Stomach (tissue), 9 donors: ENCODE results near the gene ADAMTS10. TPM values are rescaled to one million over a fixed set of nuclear protein-coding genes. Genes with fewer than 3 reads are reported as not detected.
A peak's percentile ranks its signal among the peaks of the same experiment; 100 is the strongest.

Experiments used
- DNase-seq, 2 donors: peaks; one replicate each; pipeline versions ENCODE4 v3.0.0 to v3.0.0-alpha.2; 2013 to 2019
- H3K27ac ChIP-seq, 5 donors: fragments of 200-600 bp in 4 of 5; sonication (generic) in 4 of 5; one replicate each; pipeline ENCODE4 v1.5.1; 2013 to 2019; ENCODE audit warnings: mild to moderate bottlenecking in 1 of 5, moderate library complexity in 1 of 5
- H3K27me3 ChIP-seq, 3 donors: fragments of 200-600 bp; sonication (generic); one replicate each; pipeline ENCODE4 v1.5.1; 2017 to 2019; ENCODE audit warnings: mixed run types in 1 of 3
- H3K36me3 ChIP-seq, 4 donors: fragments of 200-600 bp; sonication (generic); 1 replicate in 3 of 4; 2 replicates in 1 of 4; pipeline ENCODE4 v1.5.1; 2016 to 2019
- H3K4me1 ChIP-seq, 4 donors: fragments of 200-600 bp; sonication (generic); one replicate each; pipeline ENCODE4 v1.5.1; 2016 to 2019
- H3K4me3 ChIP-seq, 4 donors: fragments of 200-600 bp; sonication (generic) in 3 of 4; one replicate each; pipeline ENCODE4 v1.5.1; 2016 to 2019; ENCODE audit warnings: mild to moderate bottlenecking in 1 of 4
- H3K9me3 ChIP-seq, 4 donors: fragments of 200-600 bp; sonication (generic); one replicate each; pipeline ENCODE4 v1.5.1; 2016 to 2019
- CTCF ChIP-seq, 7 experiments: fragments of 450-650 bp in 4 of 7; fragments of 200-600 bp in 3 of 7; sonication (generic) in 3 of 7; IDR thresholded peaks; one replicate each; pipeline ENCODE4 v1.5.1; 2016 to 2019; ENCODE audit warnings: antibody characterized with exemption in 7 of 7, control low read depth in 2 of 7, mild to moderate bottlenecking in 1 of 7
- EP300 ChIP-seq: sonication (generic); formaldehyde crosslinking; IDR thresholded peaks from one replicate; pipeline ENCODE4 v1.6.1; 2017; ENCODE audit warnings: antibody characterized with exemption
- POLR2A ChIP-seq, 4 donors: fragments of 450-650 bp; IDR thresholded peaks; one replicate each; pipeline ENCODE4 v1.6.1; 2016; ENCODE audit warnings: antibody characterized with exemption in 4 of 4, control low read depth in 2 of 4, mild to moderate bottlenecking in 1 of 4, moderate library complexity in 1 of 4
- POLR2AphosphoS5 ChIP-seq, 3 donors: sonication (generic); formaldehyde crosslinking; IDR thresholded peaks; one replicate each; pipeline ENCODE4 v1.6.1; 2016; ENCODE audit warnings: antibody characterized with exemption in 3 of 3
- WGBS, 5 donors: extraction: QIAGEN DNeasy Blood & Tissue Kit in 3 of 5; methylation state at CpG; one replicate each; pipeline versions ENCODE4 v1.1.5 to v1.1.7; 2013 to 2018; 5-methylcytosine and 5-hydroxymethylcytosine counted together
- intact Hi-C: fragments of 100-400 bp; cut with DNase I; formaldehyde crosslinking; loops from one replicate; pipeline ENCODE4 v1.15.1; 2023; ENCODE audit warnings: low total_unique reads
- polyA plus RNA-seq, 3 donors: library from polyadenylated mRNA; stranded (reverse); fragments of 200-250 nt; gene quantifications; one replicate each; pipeline ENCODE4 v1.2.3, GENCODE V29; 2013
- total RNA-seq, 5 donors: library from RNA; depleted of rRNA; stranded (reverse); fragments of >200 nt; gene quantifications; one replicate each; pipeline versions ENCODE4 v1.1.0 to v1.2.3, GENCODE V29; 2014 to 2016
- donor health status: healthy with polysubstance abuse.
- donor health status: Bipolar disorder and iron deficiency.
- donor health status: healthy.

ADAMTS10 gene
- total and polyA plus RNA-seq, 8 donors, result 1.9 to 28.5 (median 7.6) TPM

GRCh38 chr19:8614455-8614854 is 3.9 kb upstream of the ADAMTS10 start:
- H3K27me3 ChIP-seq, result peaks cover 0 to 32% (median 4%) of the 10 kb centered on the region in 3 donors
- WGBS, 5 donors, result 73 to 82% (median 80%) methylated on average over 2 of the region's 2 CpGs
- intact Hi-C loops, result no loop called here
- H3K9me3 ChIP-seq, result no peaks in the 10 kb centered on the region
- no peaks in the 10 kb centered on the region for H3K36me3 ChIP-seq
- no peak overlapping the region for H3K4me3 ChIP-seq
- H3K27ac ChIP-seq, result no peak overlapping the region
- TF ChIP-seq POLR2AphosphoS5 (IDR thresholded peaks at IDR 0.05), result no peak
- no peak for TF ChIP-seq EP300
- no peak for TF ChIP-seq POLR2A (IDR thresholded peaks at IDR 0.05)
- no peak for DNase-seq
- H3K4me1 ChIP-seq, result peaks cover 4 to 26% (median 15%) of the 10 kb centered on the region in 4 donors

GRCh38 chr19:8612807-8613171 is 2.3 kb upstream of the ADAMTS10 start:
- Histone ChIP-seq H3K4me1 (peaks cover 11 to 42% (median 29%) of the 10 kb centered on the region in 4 donors), H3K36me3 (no peaks in the 10 kb centered on the region), H3K27ac (peak overlapping the region in 1 of 5 donors; percentile 50), H3K27me3 (peaks cover 0 to 44% (median 8%) of the 10 kb centered on the region in 3 donors), H3K9me3 (no peaks in the 10 kb centered on the region), H3K4me3 (no peak overlapping the region)
- intact Hi-C loops, result no loop called here
- WGBS, 5 donors, result 41 to 64% (median 48%) methylated on average over 4 to 5 of the region's 5 CpGs
- DNase-seq, result no peak
- TF ChIP-seq POLR2AphosphoS5 (IDR thresholded peaks at IDR 0.05) (no peak), EP300 (no peak), CTCF (IDR thresholded peaks at IDR 0.05) (no peak), POLR2A (IDR thresholded peaks at IDR 0.05) (no peak)

GRCh38 chr19:8611877-8612806 is 1.6 kb upstream of the ADAMTS10 start:
- Histone ChIP-seq H3K4me3 (no peak overlapping the region), H3K9me3 (no peaks in the 10 kb centered on the region), H3K4me1 (peaks cover 11 to 47% (median 34%) of the 10 kb centered on the region in 4 donors), H3K27ac (peak overlapping the region in 4 of 5 donors; percentile 46 to 86 (median 50)), H3K36me3 (no peaks in the 10 kb centered on the region), H3K27me3 (peaks cover 0 to 38% (median 8%) of the 10 kb centered on the region in 3 donors)
- DNase-seq, result peak in 1 of 2 donors; percentile 73
- 34 to 45% (median 42%) methylated on average over 10 to 12 of the region's 12 CpGs for WGBS, 5 donors
- intact Hi-C loops, result no loop called here
- TF ChIP-seq EP300 (no peak), POLR2A (IDR thresholded peaks at IDR 0.05) (no peak), CTCF (IDR thresholded peaks at IDR 0.05) (no peak), POLR2AphosphoS5 (IDR thresholded peaks at IDR 0.05) (no peak)

- H3K27me3 ChIP-seq, result peaks cover 0 to 32% (median 8%) of the 10 kb centered on the region in 3 donors
- peak overlapping the region in 4 of 5 donors; percentile 46 to 86 (median 50) for H3K27ac ChIP-seq
- intact Hi-C loops, result no loop called here
- no peaks in the 10 kb centered on the region for H3K36me3 ChIP-seq
- 36 to 45% (median 42%) methylated on average over 15 to 18 of the region's 18 CpGs for WGBS, 5 donors
- no peak overlapping the region for H3K4me3 ChIP-seq
- peaks cover 11 to 52% (median 35%) of the 10 kb centered on the region in 4 donors for H3K4me1 ChIP-seq
- H3K9me3 ChIP-seq, result no peaks in the 10 kb centered on the region
- TF ChIP-seq EP300 (no peak), CTCF (IDR thresholded peaks at IDR 0.05) (no peak), POLR2A (IDR thresholded peaks at IDR 0.05) (no peak), POLR2AphosphoS5 (IDR thresholded peaks at IDR 0.05) (no peak)
- peak in 1 of 2 donors; percentile 66 for DNase-seq
Observed at GRCh38 chr19:8611391-8611876, 919 bp upstream of the ADAMTS10 start.
